ENCODE data around the gene RBPJ.

RBPJ gene

GRCh38 chr4:26360273-26360672, 39.5 kb downstream of the RBPJ start:
- H3K4me3 ChIP-seq (ENCODE audit: control insufficient read depth, low read depth, low read length) = no peak overlapping the region
- DNase-seq (ENCODE audit: low read depth) = no peak
- TF ChIP-seq CTCF (IDR thresholded peaks at IDR 0.05; ENCODE audit: control insufficient read depth, insufficient read depth, low read depth, low read length, missing control alignments) = no peak

- TF ChIP-seq CTCF (IDR thresholded peaks at IDR 0.05; ENCODE audit: control insufficient read depth, insufficient read depth, low read depth, low read length, missing control alignments) = no peak
- no peak overlapping the region for H3K4me3 ChIP-seq (ENCODE audit: control insufficient read depth, low read depth, low read length)
- no peak for DNase-seq (ENCODE audit: low read depth)
Measured at GRCh38 chr4:26360864-26361263, 40.0 kb downstream of the RBPJ start.

- H3K4me3 ChIP-seq (ENCODE audit: control insufficient read depth, low read depth, low read length) = no peak overlapping the region
- no peak for TF ChIP-seq CTCF (IDR thresholded peaks at IDR 0.05; ENCODE audit: control insufficient read depth, insufficient read depth, low read depth, low read length, missing control alignments)
- no peak for DNase-seq (ENCODE audit: low read depth)
Measured at GRCh38 chr4:26361297-26361696, 40.5 kb downstream of the RBPJ start.

- DNase-seq (ENCODE audit: low read depth) = no peak
- TF ChIP-seq CTCF (IDR thresholded peaks at IDR 0.05; ENCODE audit: control insufficient read depth, insufficient read depth, low read depth, low read length, missing control alignments) = no peak
- H3K4me3 ChIP-seq (ENCODE audit: control insufficient read depth, low read depth, low read length) = no peak overlapping the region
Measured at GRCh38 chr4:26362745-26363439, 42.1 kb downstream of the RBPJ start.

GRCh38 chr4:26365537-26366150, 44.8 kb downstream of the RBPJ start:
- H3K4me3 ChIP-seq (ENCODE audit: control insufficient read depth, low read depth, low read length) = no peak overlapping the region
- TF ChIP-seq CTCF (IDR thresholded peaks at IDR 0.05; ENCODE audit: control insufficient read depth, insufficient read depth, low read depth, low read length, missing control alignments) = no peak
- DNase-seq (ENCODE audit: low read depth) = no peak

GRCh38 chr4:26367811-26368210, 47.0 kb downstream of the RBPJ start:
- no peak for TF ChIP-seq CTCF (IDR thresholded peaks at IDR 0.05; ENCODE audit: control insufficient read depth, insufficient read depth, low read depth, low read length, missing control alignments)

More at GRCh38 chr4:26367811-26368210, 47.0 kb downstream of the RBPJ start:
- no peak overlapping the region for H3K4me3 ChIP-seq (ENCODE audit: control insufficient read depth, low read depth, low read length)
- no peak for DNase-seq (ENCODE audit: low read depth)
